B cell (primary cell): ENCODE results near the gene DDX52. TPM values are rescaled to one million over a fixed set of nuclear protein-coding genes. Genes with fewer than 3 reads are reported as not detected.

Source experiments
- ATAC-seq: fragments of 200-7000 bp; cut with Tn5 transposase; one replicate; pipeline ENCODE4 v1.10.0; 2021; ENCODE audit warnings: low read depth, mild to moderate bottlenecking, moderate number of reproducible peaks, moderate library complexity
- CTCF ChIA-PET: fragments of 350-600 bp; sonication (Branson Sonifier 250); formaldehyde crosslinking; loops from one replicate; lab custom pipeline; 2021; ENCODE audit warnings: antibody characterized with exemption, inconsistent platforms; lab: Charles Lee
- POLR2A ChIA-PET: fragments of 350-600 bp; sonication (Branson Sonifier 250); formaldehyde crosslinking; loops from one replicate; lab custom pipeline; 2021; ENCODE audit warnings: antibody characterized with exemption; lab: Charles Lee
- DNase-seq: peaks from one replicate; pipeline ENCODE4 v3.0.0; 2013
- H2AFZ ChIP-seq: 2 replicates; pipeline ENCODE4 v1.6.1; 2012; ENCODE audit warnings: mild to moderate bottlenecking, low read depth, low read length; ENCODE audit not compliant: insufficient read depth, poor library complexity, severe bottlenecking
- H3K27ac ChIP-seq, 2 donors: 1 replicate in 1 of 2; 2 replicates in 1 of 2; pipeline ENCODE4 v1.5.1; 2012 to 2013; ENCODE audit warnings: low read length in 2 of 2, mild to moderate bottlenecking in 2 of 2, moderate library complexity in 1 of 2
- H3K27me3 ChIP-seq, 4 experiments: fragments of 200-600 bp in 1 of 4; sonication (generic) in 1 of 4; replicated peaks in 1 of 4; 1 replicate in 2 of 4; 2 replicates in 2 of 4; pipeline versions ENCODE4 v1.6.1 to v1.7.0; 2013 to 2016; ENCODE audit warnings: low read length in 3 of 4, mild to moderate bottlenecking in 2 of 4, mixed read lengths in 1 of 4, moderate library complexity in 1 of 4; ENCODE audit not compliant: insufficient read depth in 4 of 4, control insufficient read depth in 3 of 4; ENCODE audit errors: control extremely low read depth in 1 of 4
- H3K36me3 ChIP-seq, 2 experiments: replicated peaks in 1 of 2; 1 replicate in 1 of 2; 2 replicates in 1 of 2; pipeline versions ENCODE4 v1.6.1 to v1.7.1; 2013; ENCODE audit warnings: low read length in 1 of 2; ENCODE audit not compliant: insufficient read depth in 2 of 2, control insufficient read depth in 1 of 2; ENCODE audit errors: control extremely low read depth in 1 of 2, extremely low read depth in 1 of 2
- H3K4me1 ChIP-seq, 2 donors: fragments of 200-600 bp in 1 of 2; sonication (generic) in 1 of 2; 1 replicate in 1 of 2; 2 replicates in 1 of 2; pipeline versions ENCODE4 v1.5.1 to v1.6.1; 2013 to 2017; ENCODE audit warnings: low read length in 2 of 2; ENCODE audit not compliant: control insufficient read depth in 2 of 2, insufficient read depth in 2 of 2
- H3K4me2 ChIP-seq: replicated peaks from 2 replicates; pipeline ENCODE3; 2012; ENCODE audit warnings: mild to moderate bottlenecking, low read depth, low read length; ENCODE audit not compliant: poor library complexity, severe bottlenecking
- H3K4me3 ChIP-seq, 5 experiments: fragments of 200-600 bp in 1 of 5; sonication (generic) in 1 of 5; 1 replicate in 3 of 5; 2 replicates in 2 of 5; pipeline versions ENCODE4 v1.5.1 to v1.7.0; 2011 to 2016; ENCODE audit warnings: low read length in 4 of 5, mild to moderate bottlenecking in 4 of 5, low read depth in 2 of 5, control low read depth in 1 of 5, moderate library complexity in 1 of 5; ENCODE audit not compliant: insufficient read depth in 1 of 5; ENCODE audit errors: control extremely low read depth in 1 of 5, extremely low read depth in 1 of 5
- H3K79me2 ChIP-seq: fragments of 200-600 bp; sonication (generic); one replicate; pipeline ENCODE4 v1.6.0; 2016; ENCODE audit warnings: low read length; ENCODE audit not compliant: control insufficient read depth, insufficient read depth
- H3K9ac ChIP-seq: fragments of 200-600 bp; sonication (generic); 2 replicates; pipeline ENCODE4 v1.6.1; 2017; ENCODE audit warnings: mild to moderate bottlenecking, low read length, moderate library complexity
- H3K9me3 ChIP-seq, 3 donors: one replicate each; pipeline versions ENCODE4 v1.6.1 to v1.7.1; 2013; ENCODE audit warnings: low read length in 2 of 3; ENCODE audit not compliant: control insufficient read depth in 2 of 3, insufficient read depth in 1 of 3; ENCODE audit errors: control extremely low read depth in 1 of 3
- H4K20me1 ChIP-seq: 2 replicates; pipeline ENCODE4 v1.6.0; 2012; ENCODE audit warnings: mild to moderate bottlenecking, low read length; ENCODE audit not compliant: insufficient read depth, control insufficient read depth, poor library complexity, severe bottlenecking
- H3K27ac Mint-ChIP-seq: one replicate; pipeline ENCODE4 v1.8.0; 2021; ENCODE audit warnings: mixed read lengths
- H3K27me3 Mint-ChIP-seq: one replicate; pipeline ENCODE4 v1.8.0; 2021; ENCODE audit warnings: mixed read lengths
- H3K4me1 Mint-ChIP-seq: one replicate; pipeline ENCODE4 v1.8.0; 2021; ENCODE audit warnings: mixed read lengths
- H3K4me3 Mint-ChIP-seq: one replicate; pipeline ENCODE4 v1.8.0; 2021; ENCODE audit warnings: mixed read lengths
- H3K9me3 Mint-ChIP-seq: one replicate; pipeline ENCODE4 v1.8.0; 2022; ENCODE audit warnings: mixed read lengths; ENCODE audit not compliant: insufficient read depth
- CTCF ChIP-seq: fragments of 200-600 bp; IDR thresholded peaks from one replicate; pipeline ENCODE4 v1.8.0; 2022; ENCODE audit warnings: antibody characterized with exemption, mild to moderate bottlenecking
- EZH2 ChIP-seq: IDR thresholded peaks from 2 replicates; pipeline ENCODE4 v1.6.1; 2012; ENCODE audit warnings: borderline replicate concordance, low read depth, mild to moderate bottlenecking, moderate library complexity, low read length; ENCODE audit not compliant: insufficient read depth, poor library complexity, severe bottlenecking
- WGBS: methylation state at CpG from one replicate; pipeline ENCODE4 v1.1.5; 2013; ENCODE audit warnings: missing lambda C conversion rate; ENCODE audit not compliant: insufficient coverage; 5-methylcytosine and 5-hydroxymethylcytosine counted together
- intact Hi-C: fragments of 100-400 bp; cut with micrococcal nuclease; formaldehyde crosslinking; loops from one replicate; pipeline ENCODE4 v1.10.0; 2022
- polyA plus RNA-seq: library from polyadenylated mRNA; depleted of rRNA; stranded (reverse); fragments of >200 nt; gene quantifications from 2 replicates; pipeline ENCODE4 v1.2.3, GENCODE V29; 2012
- total RNA-seq, 2 donors: library from RNA; stranded (reverse); fragments of 120-200 nt in 1 of 2; gene quantifications; 1 replicate in 1 of 2; 2 replicates in 1 of 2; pipeline versions ENCODE4 v1.2.3 to v1.2.4, GENCODE V29; 2013 to 2022

Gene DDX52
- total and polyA plus RNA-seq, 2 donors (not counting 1 experiment from before 2014, with no cell fraction given), result 5.7 to 38.2 TPM

- Mint-ChIP-seq H3K4me3 (no peak overlapping the region), H3K9me3 (no peaks in the 10 kb centered on the region), H3K27me3 (no peaks in the 10 kb centered on the region), H3K27ac (no peak overlapping the region), H3K4me1 (peaks cover 53% of the 10 kb centered on the region)
- POLR2A ChIA-PET, result interaction anchor here (0.6 to 0.7 kb wide), 2 partner anchors 238 to 931 kb away, joined by 3 to 5 read pairs; no protein-coding TSS in a partner anchor
- no peak overlapping the region for H3K4me3 ChIP-seq
- peaks cover 77% of the 10 kb centered on the region for H3K79me2 ChIP-seq
- H3K4me2 ChIP-seq, result no peak overlapping the region
- H3K4me1 ChIP-seq, result peaks cover 19 to 33% of the 10 kb centered on the region in 2 donors
- no peak for TF ChIP-seq CTCF
- TF ChIP-seq EZH2, result no peak
- ATAC-seq, result no peak
- H3K9me3 ChIP-seq, result no peaks in the 10 kb centered on the region
- intact Hi-C loops, result no loop called here
- WGBS, result no CpG with 5 or more reads among the region's 6 CpGs
- peaks cover 61% of the 10 kb centered on the region for H4K20me1 ChIP-seq
- no peak for DNase-seq
- H3K27ac ChIP-seq, result peak overlapping the region in 1 of 2 donors; percentile 86
- H2AFZ ChIP-seq, result no peak overlapping the region
- CTCF ChIA-PET, result interaction anchor here (0.6 to 1.4 kb wide), 3 partner anchors 13 to 1802 kb away, joined by 3 to 5 read pairs (median 4); no protein-coding TSS in a partner anchor
- peaks cover 10 to 27% of the 10 kb centered on the region in 2 experiments for H3K36me3 ChIP-seq
- H3K27me3 ChIP-seq, result no peaks in the 10 kb centered on the region
- no peak overlapping the region for H3K9ac ChIP-seq
These were observed 38.7 kb downstream of the DDX52 start for GRCh38 chr17:37604556-37604955.

DNA sequence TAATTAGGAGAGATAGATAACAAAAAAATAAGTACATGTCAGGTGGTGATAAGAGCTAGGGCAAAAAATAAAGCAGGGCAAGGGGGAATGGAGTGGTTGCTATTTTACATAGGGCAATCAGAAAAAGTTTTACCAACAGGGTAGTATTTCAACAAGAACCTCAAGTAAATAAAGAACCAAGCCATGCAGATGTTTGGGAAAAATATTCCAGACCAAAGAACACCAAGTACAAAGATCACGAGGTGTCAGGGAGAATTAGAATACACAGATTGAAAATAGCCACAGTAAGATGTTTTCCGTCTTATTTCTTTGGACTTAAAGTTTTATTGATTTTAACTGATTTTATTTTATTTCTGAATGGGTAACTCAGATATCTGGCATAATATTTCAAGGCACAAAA is 45.1 kb downstream of the DDX52 start:
- Histone ChIP-seq H3K4me3 (no peak overlapping the region), H3K36me3 (peaks cover 25 to 60% of the 10 kb centered on the region in 2 experiments), H4K20me1 (peaks cover 71% of the 10 kb centered on the region), H3K9me3 (no peaks in the 10 kb centered on the region), H3K27me3 (no peaks in the 10 kb centered on the region), H3K27ac (no peak overlapping the region), H3K79me2 (peaks cover 95% of the 10 kb centered on the region), H3K4me2 (no peak overlapping the region), H2AFZ (no peak overlapping the region), H3K9ac (no peak overlapping the region), H3K4me1 (no peaks in the 10 kb centered on the region)
- ChIA-PET POLR2A (no interaction called here), CTCF (no interaction called here)
- DNase-seq, result no peak
- no CpG with 5 or more reads among the region's 2 CpGs for WGBS
- H3K9me3 Mint-ChIP-seq, result no peaks in the 10 kb centered on the region
- H3K4me1 Mint-ChIP-seq, result peaks cover 13% of the 10 kb centered on the region
- no peaks in the 10 kb centered on the region for H3K27me3 Mint-ChIP-seq
- TF ChIP-seq CTCF (no peak), EZH2 (no peak)
- H3K4me3 Mint-ChIP-seq, result no peak overlapping the region
- intact Hi-C loops, result no loop called here
- ATAC-seq, result no peak
- H3K27ac Mint-ChIP-seq, result no peak overlapping the region
